ENCODE measurements around the gene TMEM176B. TPM values are rescaled to one million over a fixed set of nuclear protein-coding genes. Genes with fewer than 3 reads are reported as not detected.

The TMEM176B gene
- total RNA-seq, 2 donors from 2014 or later, result 32.9 to 36.3 TPM

DNA sequence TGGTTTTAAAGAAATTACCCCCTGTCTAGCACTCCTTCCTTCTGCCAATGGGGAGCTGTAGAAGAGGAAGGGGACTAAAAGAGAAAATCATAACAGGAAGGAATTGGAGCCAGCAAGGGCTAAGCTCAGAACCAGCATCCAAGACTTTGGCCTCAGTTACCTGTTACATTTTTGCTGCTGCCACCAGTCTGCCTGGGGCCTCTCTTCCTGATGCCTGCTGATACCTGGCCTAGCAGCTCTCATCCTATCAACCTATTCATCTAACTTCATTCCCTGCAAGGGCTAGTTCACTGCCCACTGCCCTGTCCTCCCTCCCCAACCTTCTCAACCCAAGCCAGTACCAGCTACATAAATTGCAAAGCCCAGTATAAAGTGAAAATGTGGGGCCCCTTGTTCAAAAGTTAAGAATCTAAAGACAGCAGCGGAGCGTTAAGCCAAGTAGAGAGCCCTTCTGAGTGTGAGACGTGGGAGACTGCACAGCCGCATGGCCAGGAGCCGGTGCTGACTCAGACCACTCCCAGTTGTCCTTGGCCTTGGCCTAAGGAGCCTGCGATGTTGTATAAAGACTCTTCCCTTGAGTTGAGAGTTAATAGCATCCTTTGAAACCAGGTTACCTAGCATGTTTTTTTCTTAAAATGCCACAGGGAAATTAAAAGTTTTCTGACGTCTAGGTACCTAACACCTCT lies 38.9 kb upstream of the TMEM176B start:
- 46 to 68% methylated on average over 7 of the region's 7 CpGs for WGBS, 2 donors
- ATAC-seq (no peak), DNase-seq (no peak)
- intact Hi-C loops (cut with DNase I), result no loop called here
- no peaks in the 10 kb centered on the region for H3K4me1 ChIP-seq
- no peak for TF ChIP-seq POLR2A (IDR thresholded peaks at IDR 0.05)
- TF ChIP-seq, protein P1, sequence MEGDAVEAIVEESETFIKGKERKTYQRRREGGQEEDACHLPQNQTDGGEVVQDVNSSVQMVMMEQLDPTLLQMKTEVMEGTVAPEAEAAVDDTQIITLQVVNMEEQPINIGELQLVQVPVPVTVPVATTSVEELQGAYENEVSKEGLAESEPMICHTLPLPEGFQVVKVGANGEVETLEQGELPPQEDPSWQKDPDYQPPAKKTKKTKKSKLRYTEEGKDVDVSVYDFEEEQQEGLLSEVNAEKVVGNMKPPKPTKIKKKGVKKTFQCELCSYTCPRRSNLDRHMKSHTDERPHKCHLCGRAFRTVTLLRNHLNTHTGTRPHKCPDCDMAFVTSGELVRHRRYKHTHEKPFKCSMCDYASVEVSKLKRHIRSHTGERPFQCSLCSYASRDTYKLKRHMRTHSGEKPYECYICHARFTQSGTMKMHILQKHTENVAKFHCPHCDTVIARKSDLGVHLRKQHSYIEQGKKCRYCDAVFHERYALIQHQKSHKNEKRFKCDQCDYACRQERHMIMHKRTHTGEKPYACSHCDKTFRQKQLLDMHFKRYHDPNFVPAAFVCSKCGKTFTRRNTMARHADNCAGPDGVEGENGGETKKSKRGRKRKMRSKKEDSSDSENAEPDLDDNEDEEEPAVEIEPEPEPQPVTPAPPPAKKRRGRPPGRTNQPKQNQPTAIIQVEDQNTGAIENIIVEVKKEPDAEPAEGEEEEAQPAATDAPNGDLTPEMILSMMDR (IDR thresholded peaks at IDR 0.05), result no peak
- H3K27me3 ChIP-seq, result no peaks in the 10 kb centered on the region
- H3K4me3 ChIP-seq, result no peak overlapping the region
- H3K36me3 ChIP-seq (replicated peaks in 1 of 2; ENCODE audit: insufficient read depth in 1 of 2, low read depth in 2 of 2), result no peaks in the 10 kb centered on the region
- H3K27ac ChIP-seq, result no peak overlapping the region
- no peaks in the 10 kb centered on the region for H3K9me3 ChIP-seq

DNA sequence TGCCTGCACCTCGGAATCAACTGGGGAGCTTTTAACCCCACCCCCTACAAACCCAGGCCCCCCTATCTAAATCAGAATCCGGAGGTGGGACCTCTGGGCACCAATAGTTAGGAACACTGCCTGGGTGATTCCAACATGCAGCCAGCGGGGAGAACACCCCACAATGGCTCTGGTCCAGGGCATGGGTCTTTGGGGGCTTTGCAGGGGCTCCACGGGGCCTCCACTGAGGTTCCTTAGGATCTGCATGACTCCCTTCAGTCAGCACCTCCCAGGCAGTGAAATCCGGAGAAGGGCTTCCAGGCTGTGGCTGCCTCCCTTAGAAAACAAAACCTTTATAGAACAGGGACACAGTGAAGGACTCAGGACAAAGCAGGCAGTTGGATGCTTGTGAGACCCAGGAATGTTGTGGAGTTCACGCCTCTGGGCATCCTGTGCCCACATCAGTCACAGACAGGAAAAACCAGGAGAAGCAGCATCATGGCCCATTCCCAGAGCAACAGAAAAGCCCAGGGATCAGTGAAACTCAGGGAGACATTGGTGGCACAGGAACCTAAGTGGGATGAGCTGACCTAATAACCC lies 35.6 kb upstream of the TMEM176B start:
- H3K4me1 ChIP-seq, result no peaks in the 10 kb centered on the region

DNA sequence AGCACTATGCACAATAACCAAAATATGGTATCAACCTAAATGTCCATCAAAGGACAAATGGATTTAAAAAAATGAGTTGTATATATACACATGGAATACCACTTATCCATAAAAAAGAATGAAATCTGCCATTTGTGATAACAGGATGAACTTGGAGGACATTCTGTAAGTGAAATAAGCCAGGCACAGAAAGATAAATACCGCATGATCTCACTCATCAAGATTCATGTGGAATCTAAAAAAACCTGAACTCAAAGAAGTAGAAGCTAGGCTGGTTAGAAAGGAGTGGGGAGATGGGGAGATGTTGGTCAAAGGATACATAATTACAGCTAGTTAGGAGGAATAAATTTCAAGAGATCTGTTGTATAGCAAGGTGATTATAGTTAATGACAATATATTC lies 34.9 kb upstream of the TMEM176B start:
- Histone ChIP-seq H3K36me3 (replicated peaks in 1 of 2; ENCODE audit: insufficient read depth in 1 of 2, low read depth in 2 of 2) (no peaks in the 10 kb centered on the region), H3K9me3 (no peaks in the 10 kb centered on the region), H3K4me3 (no peak overlapping the region), H3K27ac (no peak overlapping the region), H3K27me3 (no peaks in the 10 kb centered on the region), H3K4me1 (no peaks in the 10 kb centered on the region)
- 65 to 76% methylated on average over 1 of the region's 1 CpG for WGBS, 2 donors
- TF ChIP-seq POLR2A (IDR thresholded peaks at IDR 0.05), result no peak
- TF ChIP-seq, protein P1 (IDR thresholded peaks at IDR 0.05), result no peak
- ATAC-seq, result no peak
- no peak for DNase-seq
- intact Hi-C loops (cut with DNase I), result no loop called here

More for the DNA sequence above, 35.6 kb upstream of the TMEM176B start:
- H3K4me3 ChIP-seq, result no peak overlapping the region
- no peaks in the 10 kb centered on the region for H3K9me3 ChIP-seq
- H3K27ac ChIP-seq, result no peak overlapping the region
- no peaks in the 10 kb centered on the region for H3K36me3 ChIP-seq (replicated peaks in 1 of 2; ENCODE audit: insufficient read depth in 1 of 2, low read depth in 2 of 2)
- WGBS, 2 donors, result 60 to 64% methylated on average over 5 to 6 of the region's 6 CpGs
- ATAC-seq (no peak), DNase-seq (no peak)
- no peak for TF ChIP-seq POLR2A (IDR thresholded peaks at IDR 0.05)
- TF ChIP-seq, protein P1 (IDR thresholded peaks at IDR 0.05), result no peak
- intact Hi-C loops (cut with DNase I), result no loop called here
- H3K27me3 ChIP-seq, result no peaks in the 10 kb centered on the region

DNA sequence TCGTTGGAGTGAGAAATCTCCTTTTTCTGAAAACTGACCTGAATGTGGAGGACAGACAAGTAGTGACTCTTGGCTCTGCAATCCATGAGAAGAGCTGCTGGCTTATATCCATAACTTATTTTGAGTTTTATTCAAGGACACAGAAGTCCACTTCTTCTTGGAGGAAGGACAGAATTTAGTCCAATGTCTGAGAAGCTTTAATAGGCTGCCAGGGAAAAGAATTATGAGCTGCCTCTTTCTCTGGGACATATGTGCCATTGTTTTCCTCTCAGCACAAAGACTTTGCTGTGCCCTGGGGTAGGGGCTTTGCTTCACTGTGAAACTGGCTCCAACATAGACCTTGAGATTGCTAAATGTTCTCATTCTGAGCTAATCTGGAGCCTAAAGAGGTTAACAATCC lies 31.7 kb upstream of the TMEM176B start:
- 50 to 57% methylated on average over 1 of the region's 1 CpG for WGBS, 2 donors
- no peaks in the 10 kb centered on the region for H3K4me1 ChIP-seq
- H3K27ac ChIP-seq, result no peak overlapping the region
- intact Hi-C loops (cut with DNase I), result no loop called here
- H3K4me3 ChIP-seq, result no peak overlapping the region
- TF ChIP-seq, protein P1 (IDR thresholded peaks at IDR 0.05), result no peak
- no peak for TF ChIP-seq POLR2A (IDR thresholded peaks at IDR 0.05)
- DNase-seq (no peak), ATAC-seq (no peak)
- H3K36me3 ChIP-seq (replicated peaks in 1 of 2; ENCODE audit: insufficient read depth in 1 of 2, low read depth in 2 of 2), result no peaks in the 10 kb centered on the region
- no peaks in the 10 kb centered on the region for H3K27me3 ChIP-seq
- no peaks in the 10 kb centered on the region for H3K9me3 ChIP-seq

DNA sequence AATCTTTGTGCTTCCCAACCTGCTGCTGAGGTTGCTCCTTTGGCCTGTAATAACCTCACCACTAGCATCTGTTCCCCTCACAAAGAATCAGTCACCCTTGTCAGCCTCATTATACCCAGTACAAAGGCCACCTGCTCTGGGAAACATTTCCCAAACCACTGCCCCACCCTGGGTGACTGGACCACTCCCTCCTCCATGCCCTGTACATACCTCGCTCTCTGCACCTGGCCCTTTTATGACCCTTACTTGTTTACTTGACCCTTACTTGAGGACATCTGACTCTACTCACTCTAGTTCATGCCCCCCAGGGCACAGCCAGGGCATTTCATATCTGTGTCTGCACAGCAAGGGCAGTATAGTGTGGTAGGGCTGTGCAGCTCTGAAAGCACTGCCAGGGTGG lies 30.8 kb upstream of the TMEM176B start:
- H3K9me3 ChIP-seq, result no peaks in the 10 kb centered on the region
- no peak for DNase-seq
- intact Hi-C loops (cut with DNase I), result no loop called here
- 71 to 82% methylated on average over 1 of the region's 1 CpG for WGBS, 2 donors
- no peaks in the 10 kb centered on the region for H3K27me3 ChIP-seq
- TF ChIP-seq, protein P1 (IDR thresholded peaks at IDR 0.05), result no peak
- no peak for TF ChIP-seq POLR2A (IDR thresholded peaks at IDR 0.05)
- no peaks in the 10 kb centered on the region for H3K4me1 ChIP-seq
- no peak for ATAC-seq
- no peak overlapping the region for H3K27ac ChIP-seq
- H3K4me3 ChIP-seq, result no peak overlapping the region
- no peaks in the 10 kb centered on the region for H3K36me3 ChIP-seq (replicated peaks in 1 of 2; ENCODE audit: insufficient read depth in 1 of 2, low read depth in 2 of 2)
